Activated gamma-delta T cell treated with Interleukin-2 at 50 U/mL for 16 hours (primary cell): ENCODE results near the gene ANK3.

Source experiments
- DNase-seq: peaks from one replicate; pipeline ENCODE4 v3.0.0-alpha.2; 2020

Gene ANK3

GRCh38 chr10:60340973-60341372 is 48.7 kb downstream of the ANK3 start:
- no peak for DNase-seq

DNA sequence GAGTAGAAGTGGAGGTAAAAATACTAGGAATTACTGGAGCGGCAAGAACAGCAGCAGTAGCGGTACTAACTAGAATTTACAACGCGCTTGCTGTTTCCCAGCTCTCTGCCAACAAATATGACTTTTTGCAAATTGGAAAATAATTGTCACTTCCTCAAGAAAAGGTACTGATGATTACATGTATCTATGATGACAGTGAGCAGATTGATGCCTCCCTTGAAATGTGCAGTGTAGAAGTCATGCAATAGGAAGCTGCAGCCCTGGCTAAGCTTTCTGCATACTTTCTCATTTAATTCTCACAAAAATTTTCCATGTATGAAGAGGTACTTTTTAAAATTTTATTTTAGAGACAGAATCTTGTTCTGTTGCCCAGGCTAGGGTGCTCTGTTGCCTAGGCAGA is 49.9 kb downstream of the ANK3 start:
- no peak for DNase-seq

- no peak for DNase-seq
Measured at GRCh38 chr10:60338786-60339185, 50.9 kb downstream of the ANK3 start.

DNA sequence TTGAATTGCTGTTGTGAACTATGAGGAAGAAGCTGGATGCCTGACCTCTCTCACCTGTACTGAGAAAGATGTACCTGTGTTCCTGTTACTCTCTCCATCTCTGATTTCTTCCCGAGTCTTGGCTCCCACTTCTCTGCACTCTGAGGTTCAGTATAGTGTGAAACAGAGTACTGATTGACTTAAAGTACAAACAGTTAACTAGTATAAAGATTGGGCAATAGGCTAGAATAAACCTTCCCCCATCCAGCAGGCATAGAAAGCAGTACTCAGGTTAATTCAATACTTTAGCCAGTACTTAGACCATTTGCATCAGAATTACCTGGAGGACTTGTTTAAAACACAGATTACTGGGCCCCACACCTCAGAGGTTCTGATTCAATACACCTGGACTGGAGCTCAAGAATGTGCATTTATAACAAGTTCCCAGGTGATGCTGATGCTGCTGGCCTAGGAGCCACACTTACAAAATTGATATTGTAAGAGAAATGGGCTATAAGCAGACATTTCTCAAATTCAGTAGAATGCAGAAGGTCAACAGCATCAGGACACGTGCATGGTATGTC is 51.6 kb downstream of the ANK3 start:
- DNase-seq: no peak

DNA sequence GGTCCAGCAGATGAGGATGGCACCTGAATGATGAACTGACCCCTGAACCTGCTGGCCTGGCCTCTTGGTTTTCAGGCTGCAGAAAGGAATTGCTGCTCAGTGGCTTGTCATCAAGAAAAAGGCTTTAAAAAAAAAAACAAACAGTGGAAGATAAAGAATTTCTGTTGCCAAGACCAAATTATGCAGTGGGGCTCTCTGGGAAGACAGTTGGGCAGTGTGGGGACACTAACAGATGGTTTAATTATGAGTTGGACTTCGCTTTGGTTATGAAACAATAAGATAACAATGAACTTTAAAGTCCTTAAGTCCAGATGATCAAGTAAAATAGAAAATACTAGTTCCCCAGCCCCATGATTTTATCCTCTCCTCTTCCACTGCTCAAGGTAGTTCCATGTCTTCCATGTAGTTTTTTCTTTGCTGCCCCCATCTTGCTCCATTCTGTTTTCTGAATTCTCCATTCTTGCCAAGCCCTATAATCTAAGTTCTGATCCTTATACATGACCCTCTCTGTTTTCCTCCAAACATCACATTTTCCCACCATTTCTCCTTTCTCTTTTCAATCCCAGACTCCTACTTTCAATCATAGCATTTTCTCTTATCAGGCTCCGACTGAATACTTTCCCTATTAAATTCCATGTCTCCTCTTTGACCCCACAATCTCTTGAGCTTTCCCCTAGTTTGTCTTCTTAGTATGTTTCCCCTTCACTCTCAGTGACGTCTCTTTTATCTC is 52.6 kb downstream of the ANK3 start:
- DNase-seq: no peak

DNA sequence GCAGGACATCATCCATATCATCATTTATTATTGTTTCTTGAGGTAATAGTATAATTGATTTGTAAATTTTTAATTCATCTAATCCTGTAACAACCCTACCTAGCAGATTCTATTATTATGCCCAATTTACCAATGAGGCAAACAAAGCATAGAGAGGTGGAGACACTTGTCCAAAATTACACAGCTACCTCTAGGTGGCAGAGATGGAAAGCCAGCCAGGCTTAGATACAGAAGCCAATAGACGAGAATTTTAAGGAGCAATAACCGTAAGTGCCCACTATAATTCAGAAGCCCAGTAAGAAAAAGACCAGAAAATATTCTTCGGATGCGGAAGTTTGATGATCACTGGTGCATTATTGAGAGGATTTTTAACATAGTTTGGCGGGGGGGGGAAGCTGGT is 54.0 kb downstream of the ANK3 start:
- DNase-seq: no peak

DNA sequence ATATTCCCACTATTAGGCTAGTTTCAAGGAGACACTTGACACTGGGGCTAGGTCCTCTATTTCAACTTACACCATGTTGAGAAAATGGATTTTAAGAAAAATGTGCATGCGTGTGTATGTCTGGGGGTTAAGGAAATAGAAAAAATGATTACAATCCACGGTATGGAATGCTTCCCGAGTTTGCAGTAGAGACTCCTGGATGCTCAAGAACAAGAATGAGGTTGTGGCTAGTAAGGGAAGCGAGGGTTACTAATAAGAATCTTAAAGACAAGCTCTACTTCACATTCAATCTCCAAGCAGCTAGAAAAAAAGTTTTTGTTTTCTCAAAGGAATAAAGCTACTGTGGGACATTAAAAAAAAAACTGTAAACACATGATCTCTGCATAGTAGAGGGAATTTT is 54.7 kb downstream of the ANK3 start:
- no peak for DNase-seq

DNA sequence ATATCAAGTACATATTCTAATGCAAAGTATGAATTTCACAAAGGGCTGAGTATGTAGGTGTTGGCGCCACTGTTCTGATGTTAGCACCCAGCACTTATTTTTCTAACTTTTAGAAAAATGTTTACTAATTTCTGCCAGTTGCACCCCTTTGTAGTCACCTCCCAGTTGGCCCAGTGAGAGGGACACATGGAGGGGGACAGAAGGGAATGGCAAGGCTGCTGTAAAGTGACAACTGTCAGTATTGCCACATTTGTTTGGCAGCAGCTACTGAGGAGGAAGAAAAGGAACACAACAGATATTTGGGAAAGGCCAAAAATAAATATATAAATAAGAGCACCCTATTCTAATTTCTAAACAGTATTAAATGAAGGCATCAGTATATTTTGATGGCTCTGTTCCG is 57.3 kb downstream of the ANK3 start:
- DNase-seq: no peak

GRCh38 chr10:60331886-60332285 is 57.8 kb downstream of the ANK3 start:
- no peak for DNase-seq

DNA sequence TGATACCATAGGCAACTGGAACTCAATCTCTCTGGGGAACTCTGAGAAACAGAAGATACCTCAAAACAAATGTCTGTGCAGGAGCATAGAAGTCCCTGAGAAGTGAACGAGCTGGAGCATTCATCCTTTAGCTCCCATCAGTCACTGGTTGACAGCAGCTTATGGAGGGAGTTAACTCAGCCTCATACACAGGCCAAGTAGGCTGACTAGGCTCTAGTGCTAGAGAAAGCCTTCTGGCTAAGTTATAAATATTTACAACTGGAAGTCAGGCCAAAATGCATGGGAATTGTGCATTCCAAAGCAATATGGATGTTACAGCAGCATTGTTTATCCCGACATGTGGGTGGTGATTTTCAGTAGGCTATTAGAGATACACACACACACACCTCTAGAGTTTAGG is 66.5 kb downstream of the ANK3 start:
- no peak for DNase-seq

GRCh38 chr10:60320666-60321065 is 69.0 kb downstream of the ANK3 start:
- no peak for DNase-seq

GRCh38 chr10:60316029-60316428 is 73.6 kb downstream of the ANK3 start:
- DNase-seq: no peak

GRCh38 chr10:60315311-60315710 is 74.4 kb downstream of the ANK3 start:
- no peak for DNase-seq

- no peak for DNase-seq
Measured at GRCh38 chr10:60314069-60314940, 75.4 kb downstream of the ANK3 start.

- no peak for DNase-seq
Measured at GRCh38 chr10:60313589-60313952, 76.1 kb downstream of the ANK3 start.

GRCh38 chr10:60312818-60313588 is 76.7 kb downstream of the ANK3 start:
- DNase-seq: no peak

GRCh38 chr10:60311821-60312220 is 77.9 kb downstream of the ANK3 start:
- no peak for DNase-seq

DNA sequence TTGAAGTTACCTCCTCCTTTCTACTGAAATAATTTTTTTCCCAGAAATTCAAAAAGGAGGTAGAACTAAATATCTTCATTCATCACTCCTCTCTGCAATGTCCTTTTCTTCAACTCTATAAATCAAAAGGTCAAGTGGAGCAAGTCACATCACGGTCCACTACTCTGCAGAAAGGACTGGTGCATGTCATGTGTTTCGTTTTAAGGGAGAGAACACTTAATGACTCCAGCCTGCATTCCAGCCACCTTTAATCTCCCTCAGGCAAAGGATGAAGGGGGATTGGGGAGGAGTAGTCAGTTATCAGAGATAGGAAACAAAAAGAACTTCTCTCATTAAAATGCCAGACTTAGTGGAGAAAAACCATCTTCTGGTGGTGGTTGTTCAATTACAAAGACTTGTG is 78.9 kb downstream of the ANK3 start:
- no peak for DNase-seq

DNA sequence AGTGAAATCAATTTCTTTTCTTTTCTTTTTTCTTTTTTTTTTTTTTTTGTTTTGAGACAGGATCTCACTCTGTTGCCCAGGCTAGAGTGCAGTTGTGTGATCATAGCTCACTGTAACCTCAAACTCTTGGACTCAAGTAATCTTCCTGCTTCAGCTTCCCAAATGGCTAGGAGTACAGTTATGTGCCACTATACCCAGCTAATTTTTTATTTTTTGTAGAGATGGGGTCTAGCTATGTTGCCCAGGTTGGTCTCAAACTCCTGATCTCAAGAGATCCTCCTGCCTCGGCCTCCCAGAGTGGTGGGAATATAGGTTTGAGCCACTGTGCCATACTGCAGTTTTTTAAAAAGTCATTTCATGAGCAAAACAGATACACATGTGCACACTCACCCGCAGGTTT is 79.8 kb downstream of the ANK3 start:
- no peak for DNase-seq

DNA sequence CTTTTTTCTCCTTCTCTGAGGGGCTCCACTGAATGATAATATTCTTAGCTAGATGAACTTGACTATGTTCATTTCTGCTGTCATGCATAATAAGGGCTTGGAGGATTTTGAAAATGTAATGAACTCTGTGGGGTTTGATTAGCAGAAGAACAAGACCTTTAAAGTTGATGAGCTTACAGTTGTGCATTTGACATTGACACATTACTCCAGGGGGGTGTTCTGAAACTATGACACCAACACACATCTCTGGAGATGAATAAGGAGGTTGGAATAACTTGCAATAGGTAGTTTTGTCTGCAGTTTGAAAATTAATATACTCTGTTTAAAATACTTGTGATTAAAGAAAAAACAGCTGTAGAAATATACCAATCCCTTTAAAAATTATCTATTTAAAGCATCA is 80.3 kb downstream of the ANK3 start:
- no peak for DNase-seq

DNA sequence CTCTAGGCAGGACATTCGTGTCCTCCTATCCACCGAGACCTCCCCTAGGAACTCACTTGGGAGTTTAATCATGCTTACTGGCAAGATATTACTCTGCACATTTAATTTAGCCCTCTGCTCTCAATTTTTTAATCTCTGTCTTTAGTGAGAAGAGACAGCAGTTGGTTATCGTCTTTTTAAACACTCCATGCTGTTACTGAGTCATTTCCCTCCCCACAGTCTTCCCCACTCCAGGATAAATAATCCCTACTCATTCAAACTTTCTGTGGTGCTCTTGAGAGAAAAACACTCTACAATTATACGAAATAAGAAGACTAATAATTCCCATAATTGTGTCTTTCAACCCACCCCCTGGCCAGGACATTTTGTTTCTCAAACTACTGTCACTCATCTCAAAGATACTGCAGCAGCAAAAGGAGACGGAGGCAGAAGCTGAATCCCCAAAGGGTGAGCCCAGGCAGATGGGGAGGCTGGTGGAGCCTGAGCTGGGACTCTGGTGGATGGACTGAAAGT is 84.2 kb downstream of the ANK3 start:
- DNase-seq: no peak

- no peak for DNase-seq
Measured at GRCh38 chr10:60304829-60305379, 84.8 kb downstream of the ANK3 start.

DNA sequence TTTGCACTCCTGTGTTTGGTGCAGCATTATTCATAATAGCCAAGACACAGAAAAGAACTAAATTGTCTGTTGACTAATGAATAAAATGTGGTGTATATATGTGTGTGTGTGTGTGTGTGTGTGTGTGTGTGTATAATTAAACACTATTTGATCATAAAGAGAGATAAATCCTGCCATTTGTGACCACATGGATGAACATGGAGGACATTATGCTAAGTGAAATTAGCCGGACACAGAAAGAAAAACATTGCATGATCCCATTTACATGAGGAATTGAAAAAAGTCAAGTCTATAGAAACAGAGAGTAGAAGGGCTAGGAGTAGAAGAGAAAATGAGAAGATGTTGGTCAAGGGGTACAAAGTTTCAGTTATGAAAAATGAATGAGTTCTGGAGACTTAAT is 85.9 kb downstream of the ANK3 start:
- no peak for DNase-seq
